Upper lobe of left lung (tissue), 6 donors: ENCODE data around the gene SKOR1. TPM values are rescaled to one million over a fixed set of nuclear protein-coding genes. Genes with fewer than 3 reads are reported as not detected.

Experiments used
- ATAC-seq, 2 donors: fragments of 200-7000 bp; cut with Tn5 transposase; one replicate each; pipeline ENCODE4 v1.9.1; 2022; ENCODE audit warnings: mild to moderate bottlenecking in 2 of 2, moderate library complexity in 2 of 2; ENCODE audit not compliant: low FRiP score in 2 of 2
- DNase-seq, 2 donors: peaks; one replicate each; pipeline ENCODE4 v3.0.0-alpha.2; 2019 to 2020
- H3K27ac ChIP-seq, 4 donors: fragments of 200-600 bp; sonication (generic); one replicate each; pipeline ENCODE4 v1.5.1; 2016 to 2019
- H3K27me3 ChIP-seq, 4 donors: fragments of 200-600 bp; sonication (generic); one replicate each; pipeline ENCODE4 v1.5.1; 2017 to 2019
- H3K36me3 ChIP-seq, 4 donors: fragments of 200-600 bp; sonication (generic); one replicate each; pipeline ENCODE4 v1.5.1; 2016 to 2019
- H3K4me1 ChIP-seq, 4 donors: fragments of 200-600 bp; sonication (generic); one replicate each; pipeline ENCODE4 v1.5.1; 2018 to 2019
- H3K4me3 ChIP-seq, 4 donors: fragments of 200-600 bp; sonication (generic); one replicate each; pipeline ENCODE4 v1.5.1; 2017 to 2019; ENCODE audit warnings: mild to moderate bottlenecking in 2 of 4, moderate library complexity in 1 of 4
- H3K9me3 ChIP-seq, 4 donors: fragments of 200-600 bp; sonication (generic); one replicate each; pipeline ENCODE4 v1.5.1; 2018 to 2019
- CTCF ChIP-seq, 6 experiments: fragments of 450-650 bp in 4 of 6; fragments of 200-600 bp in 2 of 6; sonication (generic) in 2 of 6; IDR thresholded peaks; one replicate each; pipeline ENCODE4 v1.5.1; 2016 to 2019; ENCODE audit warnings: antibody characterized with exemption in 6 of 6
- EP300 ChIP-seq, 4 donors: sonication (generic); formaldehyde crosslinking; IDR thresholded peaks; one replicate each; pipeline ENCODE4 v1.5.1; 2017; ENCODE audit warnings: antibody characterized with exemption in 4 of 4, control low read depth in 2 of 4
- POLR2A ChIP-seq, 4 donors: fragments of 450-650 bp; IDR thresholded peaks; one replicate each; pipeline ENCODE4 v1.5.1; 2016 to 2017; ENCODE audit warnings: antibody characterized with exemption in 4 of 4, mild to moderate bottlenecking in 2 of 4
- POLR2AphosphoS5 ChIP-seq, 2 donors: sonication (generic); formaldehyde crosslinking; IDR thresholded peaks; one replicate each; pipeline ENCODE4 v1.5.1; 2017; ENCODE audit warnings: antibody characterized with exemption in 2 of 2
- WGBS, 2 donors: methylation state at CpG; one replicate each; pipeline ENCODE4 v1.1.5; 2017 to 2018; 5-methylcytosine and 5-hydroxymethylcytosine counted together
- total RNA-seq, 6 donors: library from RNA; depleted of rRNA in 4 of 6; stranded (reverse); fragments of >200 nt in 4 of 6; gene quantifications; one replicate each; pipeline versions ENCODE4 v1.1.0 to v1.2.1, GENCODE V29; 2016 to 2021
- donor health status: DM: no; HTN: no; CAD: no; lungs with moderate emphysema.
- donor health status: DM: no; HTN: yes; CAD: no; lungs with severe emphysema.

The SKOR1 gene
- total RNA-seq, 6 donors from 2014 or later: 0.44 to 4.2 (median 0.63) TPM

GRCh38 chr15:67821784-67822440 is 3.4 kb upstream of the SKOR1 start:
- 5% methylated on average over 41 to 43 of the region's 43 CpGs for WGBS, 2 donors
- Histone ChIP-seq H3K4me1 (peaks cover 26 to 64% (median 42%) of the 10 kb centered on the region in 4 donors), H3K27me3 (peaks cover 0 to 83% (median 49%) of the 10 kb centered on the region in 4 donors), H3K27ac (no peak overlapping the region), H3K9me3 (no peaks in the 10 kb centered on the region), H3K36me3 (no peaks in the 10 kb centered on the region), H3K4me3 (no peak overlapping the region)
- peak in 1 of 2 donors; percentile 60 for DNase-seq
- TF ChIP-seq EP300 (IDR thresholded peaks at IDR 0.05) (no peak), CTCF (IDR thresholded peaks at IDR 0.05) (no peak)
- no peak for ATAC-seq

- ATAC-seq: no peak
- DNase-seq: peak in 1 of 2 donors; percentile 42
- Histone ChIP-seq H3K27me3 (peaks cover 0 to 91% (median 57%) of the 10 kb centered on the region in 4 donors), H3K4me1 (peaks cover 33 to 73% (median 49%) of the 10 kb centered on the region in 4 donors), H3K36me3 (no peaks in the 10 kb centered on the region), H3K27ac (no peak overlapping the region), H3K4me3 (peak overlapping the region in 3 of 4 donors; percentile 3 to 34 (median 29)), H3K9me3 (no peaks in the 10 kb centered on the region)
- 5 to 12% methylated on average over 13 to 23 of the region's 46 CpGs for WGBS, 2 donors
- TF ChIP-seq POLR2AphosphoS5 (IDR thresholded peaks at IDR 0.05): no peak
- TF ChIP-seq CTCF (IDR thresholded peaks at IDR 0.05): no peak
- no peak for TF ChIP-seq POLR2A (IDR thresholded peaks at IDR 0.05)
- TF ChIP-seq EP300 (IDR thresholded peaks at IDR 0.05): no peak
Measured at GRCh38 chr15:67822537-67823313, 2.6 kb upstream of the SKOR1 start.

- Histone ChIP-seq H3K4me3 (peak overlapping the region in 3 of 4 donors; percentile 3 to 34 (median 29)), H3K36me3 (no peaks in the 10 kb centered on the region), H3K27me3 (peaks cover 2 to 96% (median 65%) of the 10 kb centered on the region in 4 donors), H3K4me1 (peaks cover 42 to 81% (median 58%) of the 10 kb centered on the region in 4 donors), H3K27ac (no peak overlapping the region), H3K9me3 (no peaks in the 10 kb centered on the region)
- DNase-seq: peak in 1 of 2 donors; percentile 84
- 4 to 8% methylated on average over 32 to 50 of the region's 94 CpGs for WGBS, 2 donors
- no peak for ATAC-seq
- no peak for TF ChIP-seq EP300 (IDR thresholded peaks at IDR 0.05)
- TF ChIP-seq POLR2A (IDR thresholded peaks at IDR 0.05): no peak
Measured at GRCh38 chr15:67823314-67824196, 1.8 kb upstream of the SKOR1 start.

GRCh38 chr15:67824197-67824968 is 926 bp upstream of the SKOR1 start:
- peaks cover 50 to 89% (median 64%) of the 10 kb centered on the region in 4 donors for H3K4me1 ChIP-seq

More at GRCh38 chr15:67824197-67824968, 926 bp upstream of the SKOR1 start:
- no peaks in the 10 kb centered on the region for H3K9me3 ChIP-seq
- H3K36me3 ChIP-seq: no peaks in the 10 kb centered on the region
- H3K4me3 ChIP-seq: no peak overlapping the region
- TF ChIP-seq EP300 (IDR thresholded peaks at IDR 0.05) (no peak), POLR2A (IDR thresholded peaks at IDR 0.05) (no peak), CTCF (IDR thresholded peaks at IDR 0.05) (no peak), POLR2AphosphoS5 (IDR thresholded peaks at IDR 0.05) (no peak)
- H3K27ac ChIP-seq: no peak overlapping the region
- DNase-seq (peak in 1 of 2 donors; percentile 51), ATAC-seq (no peak)
- H3K27me3 ChIP-seq: peaks cover 2 to 100% (median 69%) of the 10 kb centered on the region in 4 donors
- 9 to 14% methylated on average over 16 to 21 of the region's 21 CpGs for WGBS, 2 donors
